PC-9 (cell line): ENCODE data around the gene PRKAG2. TPM values are rescaled to one million over a fixed set of nuclear protein-coding genes. Genes with fewer than 3 reads are reported as not detected.
A peak's percentile ranks its signal among the peaks of the same experiment; 100 is the strongest.
"Not testable (repeated sequence)": the region's sequence is repeated elsewhere in the genome, so short reads cannot be mapped to it uniquely, and the experiment has no call there.

ENCODE experiments used
- BruUV-seq: library from RNA; stranded (reverse); fragments of 400-500 nt; replicated peaks from 2 replicates; lab custom pipeline; 2021; lab: Mats Ljungman, UMichigan
- CTCF ChIA-PET: fragments of 300-600 bp; sonication (Branson Sonifier 250); formaldehyde crosslinking; loops from one replicate; lab custom pipeline; 2022; ENCODE audit warnings: antibody characterized with exemption; lab: Charles Lee
- POLR2A ChIA-PET: fragments of 300-600 bp; sonication (Branson Sonifier 250); formaldehyde crosslinking; loops from one replicate; lab custom pipeline; 2022; ENCODE audit warnings: antibody characterized with exemption; ENCODE audit not compliant: unreplicated experiment; lab: Charles Lee
- DNase-seq, 2 experiments: peaks; one replicate each; pipeline versions ENCODE4 v3.0.0 to v3.0.0-alpha.2; 2015 to 2022; ENCODE audit warnings: mixed read lengths in 1 of 2
- H2AFZ ChIP-seq: fragments of 200-600 bp; sonication (generic); 2 replicates; pipeline ENCODE4 v1.8.1; 2017; ENCODE audit warnings: antibody characterized with exemption
- H3F3A ChIP-seq: fragments of 200-600 bp; sonication (generic); 2 replicates; pipeline ENCODE4 v1.8.1; 2017; ENCODE audit warnings: antibody characterized with exemption, mild to moderate bottlenecking, low read depth; ENCODE audit not compliant: insufficient read depth
- H3K27ac ChIP-seq: fragments of 200-600 bp; sonication (generic); 2 replicates; pipeline ENCODE4 v1.6.1; 2016; ENCODE audit warnings: mixed run types
- H3K27me3 ChIP-seq: fragments of 200-600 bp; sonication (generic); 2 replicates; pipeline ENCODE4 v1.6.1; 2016; ENCODE audit warnings: low read depth, mixed run types; ENCODE audit not compliant: insufficient read depth
- H3K36me3 ChIP-seq: fragments of 200-600 bp; sonication (generic); 2 replicates; pipeline ENCODE4 v1.6.1; 2016; ENCODE audit warnings: low read depth, mixed run types
- H3K4me1 ChIP-seq: fragments of 200-600 bp; sonication (generic); replicated peaks from 2 replicates; pipeline ENCODE4 v1.6.1; 2016; ENCODE audit warnings: mixed run types; ENCODE audit not compliant: insufficient read depth
- H3K4me2 ChIP-seq: fragments of 200-600 bp; sonication (generic); 2 replicates; pipeline ENCODE4 v1.6.1; 2017; ENCODE audit warnings: mixed run types
- H3K4me3 ChIP-seq: fragments of 200-600 bp; sonication (generic); 2 replicates; pipeline ENCODE4 v1.6.1; 2016; ENCODE audit warnings: mixed run types
- H3K79me2 ChIP-seq: fragments of 200-600 bp; sonication (generic); 2 replicates; pipeline ENCODE4 v1.6.1; 2017; ENCODE audit warnings: low read depth, mixed run types
- H3K9me2 ChIP-seq: fragments of 200-600 bp; sonication (generic); 2 replicates; pipeline ENCODE4 v1.8.1; 2017; ENCODE audit warnings: mild to moderate bottlenecking; ENCODE audit not compliant: insufficient read depth
- H3K9me3 ChIP-seq: fragments of 200-600 bp; sonication (generic); 2 replicates; pipeline ENCODE4 v1.8.1; 2016; ENCODE audit warnings: low read depth; ENCODE audit not compliant: insufficient read depth
- H4K20me1 ChIP-seq: fragments of 200-600 bp; sonication (generic); 2 replicates; pipeline ENCODE4 v1.8.1; 2017; ENCODE audit not compliant: insufficient read depth
- EZH2 ChIP-seq: fragments of 200-600 bp; sonication (generic); IDR thresholded peaks from 2 replicates; pipeline ENCODE4 v1.8.0; 2017; ENCODE audit warnings: antibody characterized with exemption, low read depth
- intact Hi-C: fragments of 100-400 bp; cut with micrococcal nuclease; formaldehyde crosslinking; loops from one replicate; pipeline ENCODE4 v1.10.0; 2022; ENCODE audit not compliant: unreplicated experiment
- total RNA-seq: library from RNA; stranded (reverse); gene quantifications from 2 replicates; pipeline ENCODE4 v1.2.3, GENCODE V29; 2021
- TF ChIP-seq, protein P1 (sequence below): fragments of 200-600 bp; sonication (generic); conservative IDR thresholded peaks from 2 replicates; pipeline ENCODE4 v1.6.1; 2017; ENCODE audit warnings: mixed run types, antibody characterized with exemption, mild to moderate bottlenecking, moderate library complexity

The PRKAG2 gene
- total RNA-seq, 1 experiment from 2014 or later, result 37.3 TPM

DNA sequence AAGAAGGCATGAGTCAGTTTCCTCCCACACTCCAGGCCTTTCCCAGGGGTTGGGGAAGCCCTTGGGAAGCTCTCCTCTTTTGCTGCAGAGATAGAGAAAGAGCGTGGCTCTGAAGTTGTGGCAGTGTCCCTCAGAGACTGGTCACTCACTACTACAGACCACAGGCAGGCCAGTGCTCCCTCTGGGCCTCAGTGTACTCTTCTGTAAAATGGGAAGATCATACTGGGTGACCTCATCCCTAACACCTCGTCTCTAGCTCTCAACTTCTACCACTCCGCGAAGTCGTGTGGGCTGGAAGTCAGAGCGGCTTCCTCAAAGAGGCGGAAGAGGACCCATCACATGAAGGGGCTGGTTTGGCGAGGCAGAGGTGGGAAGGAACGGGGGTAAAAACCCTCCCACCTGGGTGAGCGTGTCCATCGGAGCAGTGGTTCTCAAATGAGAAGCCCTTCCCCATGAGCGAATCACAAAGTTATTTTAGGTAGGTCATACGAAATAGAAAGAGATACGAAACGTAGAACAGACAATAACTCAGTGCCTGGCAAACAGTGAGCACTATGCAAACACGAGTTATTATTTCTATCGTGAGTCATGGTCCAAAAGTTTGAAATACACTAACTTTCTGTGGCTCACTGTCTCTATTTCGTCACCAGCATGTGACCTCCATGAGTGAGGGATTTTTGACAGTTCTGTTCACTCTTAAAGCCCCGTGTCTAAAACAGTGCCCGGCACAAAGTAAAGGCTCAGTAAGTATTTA is 32.7 kb downstream of the PRKAG2 start:
- Histone ChIP-seq H3K36me3 (no peaks in the 10 kb centered on the region), H3K9me2 (no peaks in the 10 kb centered on the region), H3K27me3 (no peaks in the 10 kb centered on the region), H2AFZ (no peak overlapping the region), H3K79me2 (no peaks in the 10 kb centered on the region), H3F3A (no peaks in the 10 kb centered on the region), H3K9me3 (no peaks in the 10 kb centered on the region), H3K4me2 (peak overlapping the region; percentile 24), H3K27ac (no peak overlapping the region), H4K20me1 (no peaks in the 10 kb centered on the region), H3K4me3 (no peak overlapping the region), H3K4me1 (peaks cover 8% of the 10 kb centered on the region; the same call in 1 of the 2 replicates)
- BruUV-seq, result no TSS peak
- TF ChIP-seq, protein P1, sequence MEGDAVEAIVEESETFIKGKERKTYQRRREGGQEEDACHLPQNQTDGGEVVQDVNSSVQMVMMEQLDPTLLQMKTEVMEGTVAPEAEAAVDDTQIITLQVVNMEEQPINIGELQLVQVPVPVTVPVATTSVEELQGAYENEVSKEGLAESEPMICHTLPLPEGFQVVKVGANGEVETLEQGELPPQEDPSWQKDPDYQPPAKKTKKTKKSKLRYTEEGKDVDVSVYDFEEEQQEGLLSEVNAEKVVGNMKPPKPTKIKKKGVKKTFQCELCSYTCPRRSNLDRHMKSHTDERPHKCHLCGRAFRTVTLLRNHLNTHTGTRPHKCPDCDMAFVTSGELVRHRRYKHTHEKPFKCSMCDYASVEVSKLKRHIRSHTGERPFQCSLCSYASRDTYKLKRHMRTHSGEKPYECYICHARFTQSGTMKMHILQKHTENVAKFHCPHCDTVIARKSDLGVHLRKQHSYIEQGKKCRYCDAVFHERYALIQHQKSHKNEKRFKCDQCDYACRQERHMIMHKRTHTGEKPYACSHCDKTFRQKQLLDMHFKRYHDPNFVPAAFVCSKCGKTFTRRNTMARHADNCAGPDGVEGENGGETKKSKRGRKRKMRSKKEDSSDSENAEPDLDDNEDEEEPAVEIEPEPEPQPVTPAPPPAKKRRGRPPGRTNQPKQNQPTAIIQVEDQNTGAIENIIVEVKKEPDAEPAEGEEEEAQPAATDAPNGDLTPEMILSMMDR, result no peak
- no peak for TF ChIP-seq EZH2
- CTCF ChIA-PET, result no interaction called here
- DNase-seq, result peak in 1 of 2 experiments; percentile 67
- POLR2A ChIA-PET, result no interaction called here
- intact Hi-C loops, result no loop called here

DNA sequence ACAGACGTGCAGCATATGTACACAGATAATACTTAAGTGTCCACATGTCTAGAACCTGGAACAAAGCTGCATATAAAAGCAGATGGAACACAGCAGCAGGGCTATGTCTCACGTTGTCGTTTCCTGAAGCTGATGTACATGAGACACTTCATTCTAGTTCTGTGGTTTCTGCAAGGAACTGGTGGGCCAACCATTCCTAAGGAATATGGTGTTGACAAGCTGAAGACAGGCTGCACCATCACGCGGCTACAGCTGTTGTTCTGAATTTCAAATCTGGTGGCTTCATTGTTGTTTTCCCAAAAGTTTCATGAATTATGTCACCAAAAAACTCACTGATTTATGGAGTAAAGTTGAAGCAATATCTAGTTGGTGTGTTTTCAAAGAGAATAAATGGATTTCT is 33.7 kb downstream of the PRKAG2 start:
- ChIA-PET CTCF (no interaction called here), POLR2A (interaction anchor here (0.5 kb wide), 1 partner anchor 53 kb away, joined by 4 read pairs; no protein-coding TSS in a partner anchor)
- TF ChIP-seq EZH2, result no peak
- TF ChIP-seq, protein P1, result no peak
- DNase-seq, result no peak
- Histone ChIP-seq H3K36me3 (no peaks in the 10 kb centered on the region), H3K79me2 (no peaks in the 10 kb centered on the region), H3K9me3 (no peaks in the 10 kb centered on the region), H3K4me1 (peaks cover 8% of the 10 kb centered on the region; the same call in 1 of the 2 replicates), H3K4me2 (no peak overlapping the region), H3F3A (no peaks in the 10 kb centered on the region), H3K27me3 (no peaks in the 10 kb centered on the region), H3K4me3 (no peak overlapping the region), H4K20me1 (no peaks in the 10 kb centered on the region), H3K27ac (no peak overlapping the region), H2AFZ (no peak overlapping the region), H3K9me2 (no peaks in the 10 kb centered on the region)
- intact Hi-C loops, result no loop called here
- no TSS peak for BruUV-seq

DNA sequence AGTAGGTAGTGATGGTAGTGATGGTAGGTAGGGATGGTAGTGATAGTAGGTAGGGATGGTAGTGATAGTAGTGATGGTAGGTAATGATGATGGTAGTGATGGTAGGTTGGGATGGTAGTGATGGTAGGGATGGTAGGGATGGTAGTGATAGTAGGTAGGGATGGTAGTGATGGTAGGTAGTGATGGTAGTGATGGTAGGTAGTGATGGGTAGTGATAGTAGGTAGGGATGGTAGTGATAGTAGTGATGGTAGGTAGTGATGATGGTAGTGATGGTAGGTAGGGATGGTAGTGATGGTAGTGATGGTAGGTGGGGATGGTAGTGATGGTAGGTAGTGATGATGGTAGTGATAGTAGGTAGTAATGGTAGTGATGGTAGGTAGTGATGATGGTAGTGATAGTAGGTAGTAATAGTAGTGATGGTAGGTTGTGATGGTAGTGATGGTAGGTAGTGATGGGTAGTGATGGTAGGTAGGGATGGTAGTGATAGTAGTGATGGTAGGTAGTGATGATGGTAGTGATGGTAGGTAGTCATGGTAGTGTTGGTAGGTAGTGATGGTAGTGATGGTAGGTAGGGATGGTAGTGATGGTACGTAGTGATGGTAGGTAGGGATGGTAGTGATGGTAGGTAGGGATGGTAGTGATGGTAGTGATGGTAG is 35.4 kb downstream of the PRKAG2 start:
- H3K27me3 ChIP-seq, H3F3A ChIP-seq, H4K20me1 ChIP-seq, intact Hi-C loops, DNase-seq, H3K4me1 ChIP-seq, H3K4me2 ChIP-seq, CTCF ChIA-PET, H3K9me3 ChIP-seq, H3K27ac ChIP-seq, H2AFZ ChIP-seq, H3K4me3 ChIP-seq, POLR2A ChIA-PET, BruUV-seq, H3K9me2 ChIP-seq, H3K79me2 ChIP-seq, H3K36me3 ChIP-seq: not testable (repeated sequence)
